ENCODE measurements around the gene AGBL2.

DNA sequence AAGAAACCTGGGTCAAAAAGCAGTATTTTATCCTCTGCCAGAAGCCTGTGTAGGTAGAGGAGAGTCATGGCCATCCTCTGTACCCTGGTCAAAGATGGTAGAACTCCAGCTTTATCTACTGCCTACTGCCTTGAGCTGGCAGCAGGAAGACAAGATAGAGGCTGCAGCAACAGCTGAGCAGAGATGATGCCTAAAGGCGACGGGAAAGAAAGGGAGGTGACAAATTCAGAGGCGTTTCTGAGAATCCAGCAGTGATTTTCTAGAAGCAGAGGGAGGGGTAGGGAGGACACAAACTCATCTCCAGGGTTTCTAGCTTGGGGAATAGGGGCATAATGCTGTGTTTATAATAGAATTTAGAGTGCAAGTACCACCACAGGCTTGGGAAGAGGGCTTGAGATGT lies 105.5 kb downstream of the AGBL2 start:
- TF ChIP-seq, protein P1, sequence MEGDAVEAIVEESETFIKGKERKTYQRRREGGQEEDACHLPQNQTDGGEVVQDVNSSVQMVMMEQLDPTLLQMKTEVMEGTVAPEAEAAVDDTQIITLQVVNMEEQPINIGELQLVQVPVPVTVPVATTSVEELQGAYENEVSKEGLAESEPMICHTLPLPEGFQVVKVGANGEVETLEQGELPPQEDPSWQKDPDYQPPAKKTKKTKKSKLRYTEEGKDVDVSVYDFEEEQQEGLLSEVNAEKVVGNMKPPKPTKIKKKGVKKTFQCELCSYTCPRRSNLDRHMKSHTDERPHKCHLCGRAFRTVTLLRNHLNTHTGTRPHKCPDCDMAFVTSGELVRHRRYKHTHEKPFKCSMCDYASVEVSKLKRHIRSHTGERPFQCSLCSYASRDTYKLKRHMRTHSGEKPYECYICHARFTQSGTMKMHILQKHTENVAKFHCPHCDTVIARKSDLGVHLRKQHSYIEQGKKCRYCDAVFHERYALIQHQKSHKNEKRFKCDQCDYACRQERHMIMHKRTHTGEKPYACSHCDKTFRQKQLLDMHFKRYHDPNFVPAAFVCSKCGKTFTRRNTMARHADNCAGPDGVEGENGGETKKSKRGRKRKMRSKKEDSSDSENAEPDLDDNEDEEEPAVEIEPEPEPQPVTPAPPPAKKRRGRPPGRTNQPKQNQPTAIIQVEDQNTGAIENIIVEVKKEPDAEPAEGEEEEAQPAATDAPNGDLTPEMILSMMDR (IDR thresholded peaks at IDR 0.05): no peak
- TF ChIP-seq POLR2A (IDR thresholded peaks at IDR 0.05): no peak
- no peak for TF ChIP-seq POLR2AphosphoS5 (IDR thresholded peaks at IDR 0.05)
